Astrocyte (in vitro differentiated cells and primary cell): ENCODE data around the gene TMEM130. TPM values are rescaled to one million over a fixed set of nuclear protein-coding genes. Genes with fewer than 3 reads are reported as not detected.

Source experiments
- DNase-seq: peaks from one replicate; pipeline ENCODE4 v3.0.0-alpha.2; 2010; ENCODE audit warnings: low read depth
- FAIRE-seq: peaks from 2 replicates; lab custom pipeline; 2011; peaks lifted over from hg19 to GRCh38; lab: Jason Lieb, UNC
- H2AFZ ChIP-seq: 2 replicates; pipeline ENCODE4 v1.6.0; 2012; ENCODE audit warnings: low read depth, low read length, inconsistent platforms
- H3K27ac ChIP-seq: 2 replicates; pipeline ENCODE4 v1.5.1; 2011; ENCODE audit warnings: low read depth, low read length, inconsistent platforms
- H3K27me3 ChIP-seq: 2 replicates; pipeline ENCODE4 v1.6.0; 2011; ENCODE audit warnings: low read length, inconsistent platforms; ENCODE audit not compliant: insufficient read depth
- H3K36me3 ChIP-seq: 2 replicates; pipeline ENCODE4 v1.5.1; 2011; ENCODE audit warnings: low read length, inconsistent platforms; ENCODE audit not compliant: insufficient read depth
- H3K4me1 ChIP-seq: 2 replicates; pipeline ENCODE4 v1.5.1; 2011; ENCODE audit warnings: low read length, inconsistent platforms; ENCODE audit not compliant: insufficient read depth
- H3K4me2 ChIP-seq: 2 replicates; pipeline ENCODE4 v1.6.0; 2012; ENCODE audit warnings: low read length, inconsistent platforms
- H3K4me3 ChIP-seq: 2 replicates; pipeline ENCODE4 v1.5.1; 2011; ENCODE audit warnings: low read depth, mild to moderate bottlenecking, low read length, inconsistent platforms; ENCODE audit not compliant: insufficient read depth
- H3K79me2 ChIP-seq: 2 replicates; pipeline ENCODE4 v1.6.0; 2012; ENCODE audit warnings: mild to moderate bottlenecking, low read length, inconsistent platforms; ENCODE audit not compliant: insufficient read depth
- H3K9ac ChIP-seq: 2 replicates; pipeline ENCODE4 v1.6.0; 2012; ENCODE audit warnings: mild to moderate bottlenecking, low read length, inconsistent platforms
- H3K9me3 ChIP-seq: 2 replicates; pipeline ENCODE4 v1.5.1; 2012; ENCODE audit warnings: low read depth, mild to moderate bottlenecking, low read length, inconsistent platforms; ENCODE audit not compliant: insufficient read depth
- H4K20me1 ChIP-seq: 2 replicates; pipeline ENCODE4 v1.6.0; 2012; ENCODE audit warnings: low read length, inconsistent platforms; ENCODE audit not compliant: insufficient read depth
- H3K27ac Mint-ChIP-seq: one replicate; pipeline ENCODE4 v1.8.0; 2021; ENCODE audit warnings: mild to moderate bottlenecking, mixed read lengths; ENCODE audit not compliant: unreplicated experiment
- H3K27me3 Mint-ChIP-seq: one replicate; pipeline ENCODE4 v1.8.0; 2021; ENCODE audit warnings: low read depth, mixed read lengths; ENCODE audit not compliant: unreplicated experiment
- H3K36me3 Mint-ChIP-seq: one replicate; pipeline ENCODE4 v1.8.0; 2021; ENCODE audit warnings: low read depth, mixed read lengths; ENCODE audit not compliant: unreplicated experiment
- H3K4me1 Mint-ChIP-seq: one replicate; pipeline ENCODE4 v1.8.0; 2021; ENCODE audit warnings: low read depth, mixed read lengths; ENCODE audit not compliant: unreplicated experiment
- H3K4me3 Mint-ChIP-seq: one replicate; pipeline ENCODE4 v1.8.0; 2021; ENCODE audit warnings: mild to moderate bottlenecking, moderate library complexity, mixed read lengths; ENCODE audit not compliant: unreplicated experiment
- H3K9me3 Mint-ChIP-seq: one replicate; pipeline ENCODE4 v1.8.0; 2021; ENCODE audit warnings: mild to moderate bottlenecking, mixed read lengths; ENCODE audit not compliant: unreplicated experiment
- CTCF ChIP-seq: IDR thresholded peaks from 2 replicates; pipeline ENCODE4 v1.5.1; 2011; ENCODE audit warnings: low read depth, mild to moderate bottlenecking, inconsistent platforms, low read length, moderate library complexity; ENCODE audit not compliant: insufficient read depth
- EZH2 ChIP-seq: IDR thresholded peaks from 2 replicates; pipeline ENCODE4 v1.6.1; 2012; ENCODE audit warnings: mild to moderate bottlenecking, low read length, inconsistent platforms; ENCODE audit not compliant: insufficient read depth
- total RNA-seq: library from RNA; stranded (reverse); gene quantifications from 2 replicates; pipeline ENCODE4 v1.2.1, GENCODE V29; 2021

Gene TMEM130
- total RNA-seq, 1 donor from 2014 or later = 12.4 TPM

- peaks cover 70% of the 10 kb centered on the region for H3K36me3 ChIP-seq
- DNase-seq (no peak), FAIRE-seq (no peak)
- H3K9ac ChIP-seq = no peak overlapping the region
- H3K27me3 Mint-ChIP-seq = no peaks in the 10 kb centered on the region
- no peak overlapping the region for H3K4me3 Mint-ChIP-seq
- H3K36me3 Mint-ChIP-seq = peaks cover 28% of the 10 kb centered on the region
- H2AFZ ChIP-seq = no peak overlapping the region
- no peak overlapping the region for H3K4me3 ChIP-seq
- no peak for TF ChIP-seq CTCF
- no peak for TF ChIP-seq EZH2
- peaks cover 28% of the 10 kb centered on the region for H4K20me1 ChIP-seq
- H3K4me2 ChIP-seq = no peak overlapping the region
- no peak overlapping the region for H3K27ac Mint-ChIP-seq
- no peaks in the 10 kb centered on the region for H3K27me3 ChIP-seq
- no peak overlapping the region for H3K27ac ChIP-seq
- no peaks in the 10 kb centered on the region for H3K9me3 ChIP-seq
- no peaks in the 10 kb centered on the region for H3K9me3 Mint-ChIP-seq
- H3K4me1 Mint-ChIP-seq = no peaks in the 10 kb centered on the region
- H3K4me1 ChIP-seq = no peaks in the 10 kb centered on the region
- H3K79me2 ChIP-seq = no peaks in the 10 kb centered on the region
Measured at GRCh38 chr7:98907570-98907969, 37.8 kb upstream of the TMEM130 start.

- Histone ChIP-seq H4K20me1 (peaks cover 26% of the 10 kb centered on the region), H3K9ac (no peak overlapping the region), H3K9me3 (no peaks in the 10 kb centered on the region), H3K4me3 (no peak overlapping the region), H3K79me2 (no peaks in the 10 kb centered on the region), H3K27ac (no peak overlapping the region), H3K4me2 (no peak overlapping the region), H3K4me1 (no peaks in the 10 kb centered on the region), H3K36me3 (peaks cover 69% of the 10 kb centered on the region), H2AFZ (no peak overlapping the region), H3K27me3 (no peaks in the 10 kb centered on the region)
- H3K36me3 Mint-ChIP-seq = peaks cover 45% of the 10 kb centered on the region
- H3K27me3 Mint-ChIP-seq = no peaks in the 10 kb centered on the region
- no peaks in the 10 kb centered on the region for H3K9me3 Mint-ChIP-seq
- no peaks in the 10 kb centered on the region for H3K4me1 Mint-ChIP-seq
- peak overlapping the region; percentile 41 for H3K27ac Mint-ChIP-seq
- H3K4me3 Mint-ChIP-seq = no peak overlapping the region
- DNase-seq (no peak), FAIRE-seq (no peak)
- TF ChIP-seq EZH2 (no peak), CTCF (no peak)
Measured at GRCh38 chr7:98903246-98903645, 33.4 kb upstream of the TMEM130 start.

- Mint-ChIP-seq H3K9me3 (no peaks in the 10 kb centered on the region), H3K27me3 (no peaks in the 10 kb centered on the region), H3K27ac (no peak overlapping the region), H3K36me3 (peaks cover 47% of the 10 kb centered on the region), H3K4me3 (no peak overlapping the region), H3K4me1 (no peaks in the 10 kb centered on the region)
- no peak overlapping the region for H3K27ac ChIP-seq
- no peak overlapping the region for H3K4me3 ChIP-seq
- H3K4me2 ChIP-seq = no peak overlapping the region
- FAIRE-seq (no peak), DNase-seq (no peak)
- H3K36me3 ChIP-seq = peaks cover 71% of the 10 kb centered on the region
- H3K9ac ChIP-seq = no peak overlapping the region
- no peaks in the 10 kb centered on the region for H3K9me3 ChIP-seq
- H3K4me1 ChIP-seq = no peaks in the 10 kb centered on the region
- no peaks in the 10 kb centered on the region for H3K79me2 ChIP-seq
- no peak for TF ChIP-seq EZH2
- TF ChIP-seq CTCF = no peak
- peaks cover 21% of the 10 kb centered on the region for H4K20me1 ChIP-seq
- no peak overlapping the region for H2AFZ ChIP-seq
- no peaks in the 10 kb centered on the region for H3K27me3 ChIP-seq
Measured at GRCh38 chr7:98902523-98902922, 32.7 kb upstream of the TMEM130 start.
